Upper lobe of right lung (tissue), 1 donor: ENCODE results near the gene DYNLL1. TPM values are rescaled to one million over a fixed set of nuclear protein-coding genes. Genes with fewer than 3 reads are reported as not detected.
A peak's percentile ranks its signal among the peaks of the same experiment; 100 is the strongest.
"Not testable (repeated sequence)": the region's sequence is repeated elsewhere in the genome, so short reads cannot be mapped to it uniquely, and the experiment has no call there.

Source experiments
- ATAC-seq: fragments of 200-7000 bp; cut with Tn5 transposase; one replicate; pipeline ENCODE4 v1.9.1; 2020; ENCODE audit warnings: mild to moderate bottlenecking, moderate library complexity
- DNase-seq: peaks from one replicate; pipeline ENCODE4 v3.0.0-alpha.2; 2020
- H3K27ac ChIP-seq: fragments of 200-600 bp; one replicate; pipeline ENCODE4 v1.8.0; 2022
- H3K27me3 ChIP-seq: fragments of 200-600 bp; one replicate; pipeline ENCODE4 v1.8.0; 2022; ENCODE audit warnings: mild to moderate bottlenecking
- H3K36me3 ChIP-seq: fragments of 200-600 bp; one replicate; pipeline ENCODE4 v1.8.0; 2022
- H3K4me1 ChIP-seq: fragments of 200-600 bp; one replicate; pipeline ENCODE4 v1.8.0; 2022
- H3K4me3 ChIP-seq: fragments of 200-600 bp; one replicate; pipeline ENCODE4 v1.8.0; 2022; ENCODE audit warnings: mild to moderate bottlenecking
- H3K9me3 ChIP-seq: fragments of 200-600 bp; one replicate; pipeline ENCODE4 v1.8.0; 2022
- intact Hi-C: fragments of 100-400 bp; cut with DNase I; formaldehyde crosslinking; loops from one replicate; pipeline ENCODE4 v1.11.0; 2022
- total RNA-seq: library from RNA; stranded (reverse); fragmentation: NEBNext Ultra II Directional; extraction: Animal tissue kit (Norgen Biotek cat#: 25700); gene quantifications from one replicate; pipeline ENCODE4 v1.2.1, GENCODE V29; 2021
- TF ChIP-seq, protein P1 (sequence below): fragments of 200-600 bp; IDR thresholded peaks from one replicate; pipeline ENCODE4 v1.8.0; 2022; ENCODE audit warnings: antibody characterized with exemption
- donor health status: DM: no; HTN: yes; CAD: no; lungs with severe emphysema.

DYNLL1 gene
- total RNA-seq, 1 donor from 2014 or later, result 242 TPM

DNA sequence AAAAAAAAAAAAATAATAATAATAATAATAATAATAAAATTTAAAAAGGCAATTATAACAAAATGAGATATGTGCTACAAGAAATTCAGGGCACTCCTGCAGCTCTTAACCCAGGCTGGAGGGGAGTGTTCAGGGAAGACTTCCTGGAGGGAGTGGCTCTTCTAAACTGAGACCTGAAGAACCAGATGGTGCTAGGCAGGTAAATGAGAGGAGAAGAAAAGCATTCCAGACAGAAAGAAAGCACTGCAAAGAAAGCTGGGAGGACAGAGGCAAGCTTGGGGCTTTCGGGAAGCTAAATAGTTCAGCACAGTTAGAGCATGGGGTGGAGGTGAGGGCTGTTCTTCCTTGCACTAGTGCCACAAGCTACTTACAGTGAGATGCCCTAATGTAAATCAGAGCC, 16.5 kb upstream of the DYNLL1 start:
- no peak overlapping the region for H3K27ac ChIP-seq
- intact Hi-C loops, result no loop called here
- no peaks in the 10 kb centered on the region for H3K27me3 ChIP-seq
- DNase-seq (no peak), ATAC-seq (no peak)
- no peaks in the 10 kb centered on the region for H3K36me3 ChIP-seq
- no peaks in the 10 kb centered on the region for H3K4me1 ChIP-seq
- no peaks in the 10 kb centered on the region for H3K9me3 ChIP-seq
- no peak overlapping the region for H3K4me3 ChIP-seq
- TF ChIP-seq, protein P1, sequence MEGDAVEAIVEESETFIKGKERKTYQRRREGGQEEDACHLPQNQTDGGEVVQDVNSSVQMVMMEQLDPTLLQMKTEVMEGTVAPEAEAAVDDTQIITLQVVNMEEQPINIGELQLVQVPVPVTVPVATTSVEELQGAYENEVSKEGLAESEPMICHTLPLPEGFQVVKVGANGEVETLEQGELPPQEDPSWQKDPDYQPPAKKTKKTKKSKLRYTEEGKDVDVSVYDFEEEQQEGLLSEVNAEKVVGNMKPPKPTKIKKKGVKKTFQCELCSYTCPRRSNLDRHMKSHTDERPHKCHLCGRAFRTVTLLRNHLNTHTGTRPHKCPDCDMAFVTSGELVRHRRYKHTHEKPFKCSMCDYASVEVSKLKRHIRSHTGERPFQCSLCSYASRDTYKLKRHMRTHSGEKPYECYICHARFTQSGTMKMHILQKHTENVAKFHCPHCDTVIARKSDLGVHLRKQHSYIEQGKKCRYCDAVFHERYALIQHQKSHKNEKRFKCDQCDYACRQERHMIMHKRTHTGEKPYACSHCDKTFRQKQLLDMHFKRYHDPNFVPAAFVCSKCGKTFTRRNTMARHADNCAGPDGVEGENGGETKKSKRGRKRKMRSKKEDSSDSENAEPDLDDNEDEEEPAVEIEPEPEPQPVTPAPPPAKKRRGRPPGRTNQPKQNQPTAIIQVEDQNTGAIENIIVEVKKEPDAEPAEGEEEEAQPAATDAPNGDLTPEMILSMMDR, result no peak

DNA sequence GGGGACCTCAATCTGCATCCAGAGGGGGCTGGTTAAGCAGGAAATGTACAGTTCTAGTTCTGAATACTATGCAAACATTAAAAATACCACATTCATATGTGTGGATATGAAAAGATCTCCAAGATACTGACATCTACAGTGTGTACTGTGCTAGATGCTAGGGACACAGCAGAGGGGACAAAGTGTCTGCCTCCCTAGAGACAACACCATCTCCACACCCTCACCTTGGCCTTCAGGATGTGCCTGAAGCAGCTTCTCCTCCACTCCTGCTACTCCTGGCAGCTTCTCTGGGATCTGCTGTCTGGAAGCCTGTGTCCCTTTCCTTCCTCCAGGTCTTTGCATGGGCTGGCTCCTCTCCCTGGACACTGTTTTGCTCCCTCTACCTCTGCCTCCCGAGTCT, 15.7 kb upstream of the DYNLL1 start:
- Histone ChIP-seq H3K36me3 (no peaks in the 10 kb centered on the region), H3K27ac (peak overlapping the region; percentile 42), H3K4me1 (no peaks in the 10 kb centered on the region), H3K27me3 (no peaks in the 10 kb centered on the region), H3K4me3 (no peak overlapping the region), H3K9me3 (no peaks in the 10 kb centered on the region)
- ATAC-seq (no peak), DNase-seq (no peak)
- intact Hi-C loops, result no loop called here
- TF ChIP-seq, protein P1, result no peak

DNA sequence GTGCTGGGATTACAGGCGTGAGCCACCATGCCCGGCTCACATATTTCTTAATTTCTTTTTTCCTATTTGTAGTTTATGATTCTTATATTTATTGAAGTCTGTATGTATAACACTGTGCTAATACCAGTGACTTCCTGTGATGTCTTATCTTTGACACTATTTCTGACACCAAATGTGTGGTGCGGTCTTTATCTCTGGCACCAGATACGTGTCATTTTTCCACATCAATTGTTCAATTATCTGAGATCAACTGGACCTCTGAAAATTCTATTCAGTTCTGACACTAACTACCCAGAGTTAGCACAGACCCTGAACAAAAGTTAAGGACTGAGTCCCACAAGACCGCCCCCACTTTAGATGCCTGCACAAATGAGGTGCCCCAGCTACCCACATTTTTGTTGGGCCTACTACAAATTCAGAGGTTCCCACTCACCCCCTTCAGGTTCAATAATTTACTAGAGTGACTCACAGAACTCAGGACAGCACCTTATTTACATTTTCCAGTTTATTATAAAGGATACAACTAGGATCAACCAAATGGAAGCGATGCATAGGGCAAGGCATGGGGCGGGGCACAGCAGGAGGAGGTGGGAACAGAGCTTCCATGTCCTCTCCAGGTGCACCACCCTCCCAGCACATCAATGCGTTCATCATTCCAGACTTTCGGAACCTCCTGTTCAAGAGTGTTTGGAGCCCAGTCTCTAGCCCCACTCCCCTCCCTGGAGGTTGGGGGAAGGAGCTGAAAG, 14.7 kb upstream of the DYNLL1 start:
- intact Hi-C loops, result no loop called here
- Histone ChIP-seq H3K27ac (peak overlapping the region; percentile 6), H3K27me3 (no peaks in the 10 kb centered on the region), H3K4me3 (no peak overlapping the region), H3K9me3 (no peaks in the 10 kb centered on the region), H3K4me1 (no peaks in the 10 kb centered on the region), H3K36me3 (no peaks in the 10 kb centered on the region)
- DNase-seq (no peak), ATAC-seq (no peak)
- TF ChIP-seq, protein P1, result no peak

DNA sequence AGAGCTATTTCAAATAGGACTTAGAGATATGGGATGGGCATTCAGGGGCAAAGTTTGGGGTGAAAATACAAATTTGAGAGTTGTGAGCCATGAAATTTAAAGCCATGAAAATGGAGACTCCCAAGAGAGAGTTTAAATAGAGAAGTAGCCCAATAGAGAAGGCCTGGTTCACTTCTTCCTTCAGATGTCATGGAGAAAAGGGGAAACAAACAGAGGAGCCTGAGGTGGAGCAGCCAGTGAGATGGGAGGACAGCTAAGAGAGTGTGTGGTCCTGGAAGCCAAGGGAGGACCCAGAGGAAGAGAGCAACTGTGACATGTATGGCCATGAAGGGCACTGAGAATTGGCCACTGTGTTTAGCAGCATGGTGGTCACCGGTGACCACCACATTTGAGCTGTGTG, 12.3 kb upstream of the DYNLL1 start:
- no peaks in the 10 kb centered on the region for H3K4me1 ChIP-seq
- ATAC-seq, result peak; percentile 44
- H3K9me3 ChIP-seq, result no peaks in the 10 kb centered on the region

DNA sequence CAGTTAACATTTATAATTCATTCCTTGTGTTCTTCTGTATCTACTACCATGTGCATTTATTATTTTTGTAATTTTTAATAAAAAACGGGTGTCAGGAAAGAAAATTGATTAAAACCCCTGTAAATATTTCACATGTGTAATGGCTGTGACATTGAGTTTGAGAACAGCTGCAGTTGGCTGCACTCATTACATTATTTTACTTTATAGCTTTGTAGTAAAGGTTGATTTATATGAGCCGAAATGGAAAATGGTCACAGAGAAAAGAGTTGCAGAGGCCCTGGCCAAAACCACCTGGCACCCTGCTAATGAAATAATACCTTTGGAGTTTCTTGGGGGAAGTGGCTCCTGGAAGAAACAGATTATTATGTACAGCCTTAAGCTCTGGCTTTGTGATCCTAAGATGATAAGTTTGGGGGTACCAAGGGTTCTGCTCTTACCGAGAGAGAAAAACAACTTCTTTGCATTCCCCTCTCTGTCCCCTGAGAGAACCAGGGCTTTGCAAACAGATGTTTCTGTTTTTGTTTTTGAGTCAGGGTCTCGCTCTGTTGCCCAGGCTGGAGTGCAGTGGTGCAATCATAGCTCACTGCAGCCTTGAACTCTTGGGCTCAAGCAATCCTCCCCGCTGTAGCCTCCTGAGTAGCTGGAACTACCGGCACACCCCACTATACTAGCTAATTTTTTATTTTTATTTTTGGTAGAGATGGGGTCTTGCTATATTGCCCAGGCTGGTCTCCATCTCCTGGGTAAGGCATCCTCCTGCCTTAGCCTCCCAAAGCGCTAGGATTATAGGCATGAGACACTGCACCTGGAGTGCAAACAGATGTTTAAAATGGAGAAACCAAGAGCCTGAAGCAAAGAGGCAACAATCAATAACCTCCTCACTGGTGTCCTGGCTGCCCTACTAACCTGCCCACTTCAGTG, 9.7 kb upstream of the DYNLL1 start:
- Histone ChIP-seq H3K36me3 (no peaks in the 10 kb centered on the region), H3K9me3 (no peaks in the 10 kb centered on the region), H3K27ac (no peak overlapping the region), H3K4me1 (no peaks in the 10 kb centered on the region), H3K4me3 (no peak overlapping the region), H3K27me3 (no peaks in the 10 kb centered on the region)
- TF ChIP-seq, protein P1, result no peak
- DNase-seq, result no peak
- intact Hi-C loops, result no loop called here
- no peak for ATAC-seq

More for the DNA sequence above, 12.3 kb upstream of the DYNLL1 start:
- TF ChIP-seq, protein P1, result no peak
- no peak for DNase-seq
- Histone ChIP-seq H3K27ac (no peak overlapping the region), H3K4me3 (no peak overlapping the region), H3K36me3 (no peaks in the 10 kb centered on the region), H3K27me3 (no peaks in the 10 kb centered on the region)
- intact Hi-C loops, result no loop called here

DNA sequence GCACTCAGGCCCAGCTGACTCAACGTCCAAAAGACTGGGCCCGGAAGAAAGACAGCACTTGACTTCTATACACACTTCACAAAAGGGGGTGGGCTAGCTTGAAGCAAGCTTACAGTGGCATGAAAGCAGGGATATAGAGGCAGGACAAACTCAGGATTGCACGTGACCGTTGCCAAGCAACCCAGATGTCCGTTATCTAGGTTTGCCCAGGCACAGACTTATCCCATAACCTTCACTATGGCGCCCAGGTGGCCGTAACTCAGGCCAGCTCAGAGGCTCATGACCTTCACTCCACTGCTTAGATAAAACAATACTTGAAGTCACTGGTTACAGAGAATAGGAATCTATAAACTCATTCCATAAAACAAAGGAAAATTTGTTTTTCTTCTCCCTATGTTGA, 8.4 kb upstream of the DYNLL1 start:
- H3K27me3 ChIP-seq, DNase-seq, H3K4me3 ChIP-seq, H3K36me3 ChIP-seq, ATAC-seq, H3K4me1 ChIP-seq, H3K27ac ChIP-seq, H3K9me3 ChIP-seq, intact Hi-C loops: not testable (repeated sequence)
